ENCODE results near the gene PALD1. TPM values are rescaled to one million over a fixed set of nuclear protein-coding genes. Genes with fewer than 3 reads are reported as not detected.

Gene PALD1
- total and polyA plus RNA-seq, 2 experiments from 2014 or later: 11.9 to 58.2 TPM

GRCh38 chr10:70561070-70561469 is 82.5 kb downstream of the PALD1 start:
- Histone ChIP-seq H3K4me2 (no peak overlapping the region), H3K27me3 (ENCODE audit: insufficient read depth) (no peaks in the 10 kb centered on the region), H4K20me1 (replicated peaks; ENCODE audit: insufficient read depth) (no peaks in the 10 kb centered on the region), H3F3A (replicated peaks; ENCODE audit: low read depth) (no peaks in the 10 kb centered on the region), H3K4me3 (no peak overlapping the region), H3K4me1 (ENCODE audit: insufficient read depth) (peaks cover 8% of the 10 kb centered on the region; the same call in 1 of the 2 replicates), H3K9me2 (ENCODE audit: insufficient read depth) (no peaks in the 10 kb centered on the region), H3K36me3 (ENCODE audit: insufficient read depth) (no peaks in the 10 kb centered on the region), H3K79me2 (replicated peaks; ENCODE audit: insufficient read depth) (no peaks in the 10 kb centered on the region), H2AFZ (no peak overlapping the region), H3K27ac (ENCODE audit: low read depth) (no peak overlapping the region)
- DNase-seq (ENCODE audit: low spot score): no peak
- Mint-ChIP-seq H3K27me3 (ENCODE audit: insufficient read depth, low read depth, poor library complexity) (peaks cover 10% of the 10 kb centered on the region), H3K4me1 (peaks cover 25% of the 10 kb centered on the region), H3K36me3 (ENCODE audit: low read depth) (peaks cover 3% of the 10 kb centered on the region; the same call in 2 of the 3 replicates), H3K9me3 (no peaks in the 10 kb centered on the region), H3K27ac (no peak overlapping the region; the same call in 1 of the 2 replicates), H3K4me3 (no peak overlapping the region)
- no peak for ATAC-seq
- TF ChIP-seq ETS1 (IDR thresholded peaks at IDR 0.05) (no peak), STAT1 (IDR thresholded peaks at IDR 0.05; ENCODE audit: unreplicated experiment) (no peak), NANOG (IDR thresholded peaks at IDR 0.05; ENCODE audit: borderline replicate concordance) (no peak), ZNF114 (CRISPR knock-in tag; IDR thresholded peaks at IDR 0.05) (no peak), JUNB (IDR thresholded peaks at IDR 0.05; ENCODE audit: unreplicated experiment) (no peak), EZH2 (IDR thresholded peaks at IDR 0.05; ENCODE audit: low read depth, unreplicated experiment) (no peak), REST (IDR thresholded peaks at IDR 0.05; ENCODE audit: unreplicated experiment) (no peak), POLR2AphosphoS5 (IDR thresholded peaks at IDR 0.05; ENCODE audit: low read depth) (no peak), EZH2phosphoT487 (IDR thresholded peaks at IDR 0.05; ENCODE audit: unreplicated experiment) (no peak), ZNF331 (CRISPR knock-in tag; IDR thresholded peaks at IDR 0.05; ENCODE audit: low read depth) (no peak), CREB1 (CRISPR knock-in tag; IDR thresholded peaks at IDR 0.05; ENCODE audit: low read depth) (no peak)
- TF ChIP-seq, protein P1, sequence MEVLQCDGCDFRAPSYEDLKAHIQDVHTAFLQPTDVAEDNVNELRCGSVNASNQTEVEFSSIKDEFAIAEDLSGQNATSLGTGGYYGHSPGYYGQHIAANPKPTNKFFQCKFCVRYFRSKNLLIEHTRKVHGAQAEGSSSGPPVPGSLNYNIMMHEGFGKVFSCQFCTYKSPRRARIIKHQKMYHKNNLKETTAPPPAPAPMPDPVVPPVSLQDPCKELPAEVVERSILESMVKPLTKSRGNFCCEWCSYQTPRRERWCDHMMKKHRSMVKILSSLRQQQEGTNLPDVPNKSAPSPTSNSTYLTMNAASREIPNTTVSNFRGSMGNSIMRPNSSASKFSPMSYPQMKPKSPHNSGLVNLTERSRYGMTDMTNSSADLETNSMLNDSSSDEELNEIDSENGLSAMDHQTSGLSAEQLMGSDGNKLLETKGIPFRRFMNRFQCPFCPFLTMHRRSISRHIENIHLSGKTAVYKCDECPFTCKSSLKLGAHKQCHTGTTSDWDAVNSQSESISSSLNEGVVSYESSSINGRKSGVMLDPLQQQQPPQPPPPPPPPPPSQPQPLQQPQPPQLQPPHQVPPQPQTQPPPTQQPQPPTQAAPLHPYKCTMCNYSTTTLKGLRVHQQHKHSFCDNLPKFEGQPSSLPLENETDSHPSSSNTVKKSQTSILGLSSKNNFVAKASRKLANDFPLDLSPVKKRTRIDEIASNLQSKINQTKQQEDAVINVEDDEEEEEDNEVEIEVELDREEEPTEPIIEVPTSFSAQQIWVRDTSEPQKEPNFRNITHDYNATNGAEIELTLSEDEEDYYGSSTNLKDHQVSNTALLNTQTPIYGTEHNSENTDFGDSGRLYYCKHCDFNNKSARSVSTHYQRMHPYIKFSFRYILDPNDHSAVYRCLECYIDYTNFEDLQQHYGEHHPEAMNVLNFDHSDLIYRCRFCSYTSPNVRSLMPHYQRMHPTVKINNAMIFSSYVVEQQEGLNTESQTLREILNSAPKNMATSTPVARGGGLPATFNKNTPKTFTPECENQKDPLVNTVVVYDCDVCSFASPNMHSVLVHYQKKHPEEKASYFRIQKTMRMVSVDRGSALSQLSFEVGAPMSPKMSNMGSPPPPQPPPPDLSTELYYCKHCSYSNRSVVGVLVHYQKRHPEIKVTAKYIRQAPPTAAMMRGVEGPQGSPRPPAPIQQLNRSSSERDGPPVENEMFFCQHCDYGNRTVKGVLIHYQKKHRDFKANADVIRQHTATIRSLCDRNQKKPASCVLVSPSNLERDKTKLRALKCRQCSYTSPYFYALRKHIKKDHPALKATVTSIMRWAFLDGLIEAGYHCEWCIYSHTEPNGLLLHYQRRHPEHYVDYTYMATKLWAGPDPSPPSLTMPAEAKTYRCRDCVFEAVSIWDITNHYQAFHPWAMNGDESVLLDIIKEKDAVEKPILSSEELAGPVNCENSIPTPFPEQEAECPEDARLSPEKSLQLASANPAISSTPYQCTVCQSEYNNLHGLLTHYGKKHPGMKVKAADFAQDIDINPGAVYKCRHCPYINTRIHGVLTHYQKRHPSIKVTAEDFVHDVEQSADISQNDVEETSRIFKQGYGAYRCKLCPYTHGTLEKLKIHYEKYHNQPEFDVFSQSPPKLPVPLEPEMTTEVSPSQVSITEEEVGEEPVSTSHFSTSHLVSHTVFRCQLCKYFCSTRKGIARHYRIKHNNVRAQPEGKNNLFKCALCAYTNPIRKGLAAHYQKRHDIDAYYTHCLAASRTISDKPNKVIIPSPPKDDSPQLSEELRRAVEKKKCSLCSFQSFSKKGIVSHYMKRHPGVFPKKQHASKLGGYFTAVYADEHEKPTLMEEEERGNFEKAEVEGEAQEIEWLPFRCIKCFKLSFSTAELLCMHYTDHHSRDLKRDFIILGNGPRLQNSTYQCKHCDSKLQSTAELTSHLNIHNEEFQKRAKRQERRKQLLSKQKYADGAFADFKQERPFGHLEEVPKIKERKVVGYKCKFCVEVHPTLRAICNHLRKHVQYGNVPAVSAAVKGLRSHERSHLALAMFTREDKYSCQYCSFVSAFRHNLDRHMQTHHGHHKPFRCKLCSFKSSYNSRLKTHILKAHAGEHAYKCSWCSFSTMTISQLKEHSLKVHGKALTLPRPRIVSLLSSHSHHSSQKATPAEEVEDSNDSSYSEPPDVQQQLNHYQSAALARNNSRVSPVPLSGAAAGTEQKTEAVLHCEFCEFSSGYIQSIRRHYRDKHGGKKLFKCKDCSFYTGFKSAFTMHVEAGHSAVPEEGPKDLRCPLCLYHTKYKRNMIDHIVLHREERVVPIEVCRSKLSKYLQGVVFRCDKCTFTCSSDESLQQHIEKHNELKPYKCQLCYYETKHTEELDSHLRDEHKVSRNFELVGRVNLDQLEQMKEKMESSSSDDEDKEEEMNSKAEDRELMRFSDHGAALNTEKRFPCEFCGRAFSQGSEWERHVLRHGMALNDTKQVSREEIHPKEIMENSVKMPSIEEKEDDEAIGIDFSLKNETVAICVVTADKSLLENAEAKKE (CRISPR knock-in tag; IDR thresholded peaks at IDR 0.05): no peak
- TF ChIP-seq, protein P2, sequence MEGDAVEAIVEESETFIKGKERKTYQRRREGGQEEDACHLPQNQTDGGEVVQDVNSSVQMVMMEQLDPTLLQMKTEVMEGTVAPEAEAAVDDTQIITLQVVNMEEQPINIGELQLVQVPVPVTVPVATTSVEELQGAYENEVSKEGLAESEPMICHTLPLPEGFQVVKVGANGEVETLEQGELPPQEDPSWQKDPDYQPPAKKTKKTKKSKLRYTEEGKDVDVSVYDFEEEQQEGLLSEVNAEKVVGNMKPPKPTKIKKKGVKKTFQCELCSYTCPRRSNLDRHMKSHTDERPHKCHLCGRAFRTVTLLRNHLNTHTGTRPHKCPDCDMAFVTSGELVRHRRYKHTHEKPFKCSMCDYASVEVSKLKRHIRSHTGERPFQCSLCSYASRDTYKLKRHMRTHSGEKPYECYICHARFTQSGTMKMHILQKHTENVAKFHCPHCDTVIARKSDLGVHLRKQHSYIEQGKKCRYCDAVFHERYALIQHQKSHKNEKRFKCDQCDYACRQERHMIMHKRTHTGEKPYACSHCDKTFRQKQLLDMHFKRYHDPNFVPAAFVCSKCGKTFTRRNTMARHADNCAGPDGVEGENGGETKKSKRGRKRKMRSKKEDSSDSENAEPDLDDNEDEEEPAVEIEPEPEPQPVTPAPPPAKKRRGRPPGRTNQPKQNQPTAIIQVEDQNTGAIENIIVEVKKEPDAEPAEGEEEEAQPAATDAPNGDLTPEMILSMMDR (conservative IDR thresholded peaks at IDR 0.05; ENCODE audit: low read depth in 2 of 2): no peak
